Left ventricle myocardium superior (tissue), 1 donor: ENCODE data around the gene BST2. TPM values are rescaled to one million over a fixed set of nuclear protein-coding genes. Genes with fewer than 3 reads are reported as not detected.

Source experiments
- ATAC-seq: fragments of 200-7000 bp; cut with Tn5 transposase; one replicate; pipeline ENCODE4 v1.9.1; 2020; ENCODE audit warnings: mild to moderate bottlenecking, moderate library complexity
- DNase-seq: peaks from one replicate; pipeline ENCODE4 v3.0.0-alpha.2; 2020
- intact Hi-C: fragments of 100-400 bp; cut with micrococcal nuclease; formaldehyde crosslinking; loops from one replicate; pipeline ENCODE4 v1.11.0; 2022
- long read RNA-seq: library from polyadenylated mRNA; unstranded; transcript quantifications from one replicate; pipeline ENCODE4 v2.0.0, GENCODE V29; 2021
- total RNA-seq: library from RNA; stranded (reverse); fragmentation: NEBNext Ultra II Directional; extraction: Animal tissue kit (Norgen Biotek cat#: 25700); gene quantifications from one replicate; pipeline ENCODE4 v1.2.1, GENCODE V29; 2021
- donor health status: DM: no; HTN: yes; CAD: no; lungs with severe emphysema.

The BST2 gene
- total RNA-seq, result 49.7 TPM
- long read RNA-seq, transcript BST2-201 (5 exons, 1,019 nt), result major isoform, 26 of 36 reads
- long read RNA-seq, partial matches to known transcripts, result 0 of 36 reads
- long read RNA-seq, other reads (novel, unspliced or antisense), result 10 of 36 reads

GRCh38 chr19:17405250-17406045 lies at the start of gene BST2:
Gene BST2 (minus strand): TSS chr19:17405630. CDS start chr19:17405575, 55 bp downstream.
- DNase-seq (peak; percentile 62), ATAC-seq (peak; percentile 93)
- intact Hi-C loops, result no loop called here

- no peak for DNase-seq
- ATAC-seq, result no peak
- intact Hi-C loops, result no loop called here
Measured at GRCh38 chr19:17454576-17455071, 49.2 kb upstream of the BST2 start.

- intact Hi-C loops, result no loop called here
- ATAC-seq, result no peak
- DNase-seq, result no peak
Measured at GRCh38 chr19:17451820-17452219, 46.4 kb upstream of the BST2 start.

- DNase-seq (no peak), ATAC-seq (no peak)
- intact Hi-C loops, result no loop called here
Measured at GRCh38 chr19:17450264-17451075, 45.0 kb upstream of the BST2 start.

- intact Hi-C loops, result no loop called here
- peak; percentile 80 for ATAC-seq
- DNase-seq, result peak; percentile 63
Measured at GRCh38 chr19:17448131-17448967, 42.9 kb upstream of the BST2 start, which contains the start of gene TMEM221. Gene TMEM221 (minus strand): TSS chr19:17448668. CDS start chr19:17448462, 206 bp downstream.

- no peak for DNase-seq
- intact Hi-C loops, result no loop called here
- no peak for ATAC-seq
Measured at GRCh38 chr19:17447704-17448130, 42.3 kb upstream of the BST2 start.

- no peak for ATAC-seq
- intact Hi-C loops, result no loop called here
- DNase-seq, result no peak
Measured at GRCh38 chr19:17445526-17446165, 40.2 kb upstream of the BST2 start.

GRCh38 chr19:17441241-17442021 lies 36.0 kb upstream of the BST2 start:
- ATAC-seq (peak; percentile 31), DNase-seq (no peak)
- intact Hi-C loops, result no loop called here

- no peak for ATAC-seq
- no peak for DNase-seq
- intact Hi-C loops, result no loop called here
Measured at GRCh38 chr19:17436874-17437267, 31.4 kb upstream of the BST2 start.

- intact Hi-C loops, result no loop called here
Measured at GRCh38 chr19:17436094-17436873, 30.9 kb upstream of the BST2 start.

GRCh38 chr19:17435218-17435617 lies 29.8 kb upstream of the BST2 start:
- ATAC-seq (no peak), DNase-seq (no peak)
- intact Hi-C loops, result no loop called here

More at GRCh38 chr19:17436094-17436873, 30.9 kb upstream of the BST2 start:
- ATAC-seq (no peak), DNase-seq (no peak)

GRCh38 chr19:17431417-17431816 lies 26.0 kb upstream of the BST2 start:
- no peak for DNase-seq
- intact Hi-C loops, result no loop called here
- ATAC-seq, result no peak

- ATAC-seq (no peak), DNase-seq (no peak)
- intact Hi-C loops, result no loop called here
Measured at GRCh38 chr19:17429641-17430113, 24.2 kb upstream of the BST2 start.

GRCh38 chr19:17424743-17425365 lies 19.4 kb upstream of the BST2 start:
- DNase-seq, result peak; percentile 50
- intact Hi-C loops, result no loop called here
- peak; percentile 40 for ATAC-seq

- DNase-seq, result no peak
- ATAC-seq, result no peak
- intact Hi-C loops, result no loop called here
Measured at GRCh38 chr19:17423429-17424208, 18.2 kb upstream of the BST2 start.

GRCh38 chr19:17421942-17422341 lies 16.5 kb upstream of the BST2 start:
- intact Hi-C loops, result no loop called here
- DNase-seq, result no peak
- no peak for ATAC-seq
